ENCODE measurements around the gene HSPBP1.

- TF ChIP-seq CTCF (IDR thresholded peaks at IDR 0.05) (peak; percentile 95 to 98 (median 96)), POLR2A (IDR thresholded peaks at IDR 0.05) (no peak), EP300 (IDR thresholded peaks at IDR 0.05) (peak; percentile 24 to 40)
These were observed 21.8 kb upstream of the HSPBP1 start for GRCh38 chr19:55301459-55302317.
